Measurements from ENCODE around the gene IL25.

Gene IL25

DNA sequence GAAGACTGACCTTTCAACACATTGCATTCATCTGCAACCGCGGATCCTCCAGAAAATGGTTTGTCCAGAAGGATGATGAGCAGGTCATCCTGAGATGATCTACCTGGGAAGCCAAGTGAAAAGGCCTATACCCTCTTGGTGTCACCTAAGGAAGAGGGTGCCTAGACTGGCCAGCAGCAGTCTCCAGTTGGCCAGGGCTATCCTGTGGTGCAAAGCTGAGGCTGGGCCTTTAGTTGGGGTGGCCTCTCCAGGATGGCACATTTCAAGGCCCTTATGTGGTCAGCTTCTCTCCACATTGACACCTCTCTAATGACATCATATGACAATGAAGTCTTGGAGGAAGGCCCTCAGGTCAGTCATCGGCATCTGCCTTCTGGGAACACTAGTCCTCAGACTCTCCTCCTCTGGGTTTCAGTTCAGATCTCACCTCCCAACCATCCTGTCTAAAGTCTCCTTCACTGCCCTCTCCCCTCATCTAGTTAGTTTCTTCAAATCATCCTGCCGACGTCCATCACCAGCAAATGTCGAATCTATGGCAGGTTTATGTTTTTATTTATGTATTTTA lies 16.7 kb upstream of the IL25 start:
- TF ChIP-seq, protein P1, sequence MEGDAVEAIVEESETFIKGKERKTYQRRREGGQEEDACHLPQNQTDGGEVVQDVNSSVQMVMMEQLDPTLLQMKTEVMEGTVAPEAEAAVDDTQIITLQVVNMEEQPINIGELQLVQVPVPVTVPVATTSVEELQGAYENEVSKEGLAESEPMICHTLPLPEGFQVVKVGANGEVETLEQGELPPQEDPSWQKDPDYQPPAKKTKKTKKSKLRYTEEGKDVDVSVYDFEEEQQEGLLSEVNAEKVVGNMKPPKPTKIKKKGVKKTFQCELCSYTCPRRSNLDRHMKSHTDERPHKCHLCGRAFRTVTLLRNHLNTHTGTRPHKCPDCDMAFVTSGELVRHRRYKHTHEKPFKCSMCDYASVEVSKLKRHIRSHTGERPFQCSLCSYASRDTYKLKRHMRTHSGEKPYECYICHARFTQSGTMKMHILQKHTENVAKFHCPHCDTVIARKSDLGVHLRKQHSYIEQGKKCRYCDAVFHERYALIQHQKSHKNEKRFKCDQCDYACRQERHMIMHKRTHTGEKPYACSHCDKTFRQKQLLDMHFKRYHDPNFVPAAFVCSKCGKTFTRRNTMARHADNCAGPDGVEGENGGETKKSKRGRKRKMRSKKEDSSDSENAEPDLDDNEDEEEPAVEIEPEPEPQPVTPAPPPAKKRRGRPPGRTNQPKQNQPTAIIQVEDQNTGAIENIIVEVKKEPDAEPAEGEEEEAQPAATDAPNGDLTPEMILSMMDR (IDR thresholded peaks at IDR 0.05; ENCODE audit: low read depth, low read length): no peak
- DNase-seq (ENCODE audit: low read depth in 2 of 2): no peak
- H3K4me3 ChIP-seq (replicated peaks in 1 of 2; ENCODE audit: low read depth in 2 of 2, low read length in 2 of 2): no peak overlapping the region

DNA sequence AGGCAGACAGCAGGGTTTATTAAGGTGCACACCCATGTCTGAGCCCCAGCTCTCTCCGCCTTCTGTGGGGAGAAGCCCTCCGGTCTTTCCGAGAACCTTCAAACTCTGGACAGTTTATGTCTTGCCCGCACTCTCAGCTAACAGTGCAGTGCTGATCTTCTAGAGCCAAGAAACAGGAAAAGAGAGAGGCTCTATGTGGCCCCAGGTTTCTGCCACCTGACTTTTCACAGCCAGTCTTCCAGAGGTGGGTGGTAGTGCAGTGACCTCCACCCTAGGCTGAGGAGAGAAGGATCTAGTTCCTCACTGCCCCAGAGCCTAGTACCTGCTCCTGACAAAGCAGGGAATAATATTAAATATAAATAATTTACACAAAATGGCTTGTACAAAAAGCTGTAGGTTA lies 15.9 kb upstream of the IL25 start:
- DNase-seq (ENCODE audit: low read depth in 2 of 2): no peak
- TF ChIP-seq, protein P1 (IDR thresholded peaks at IDR 0.05; ENCODE audit: low read depth, low read length): no peak

DNA sequence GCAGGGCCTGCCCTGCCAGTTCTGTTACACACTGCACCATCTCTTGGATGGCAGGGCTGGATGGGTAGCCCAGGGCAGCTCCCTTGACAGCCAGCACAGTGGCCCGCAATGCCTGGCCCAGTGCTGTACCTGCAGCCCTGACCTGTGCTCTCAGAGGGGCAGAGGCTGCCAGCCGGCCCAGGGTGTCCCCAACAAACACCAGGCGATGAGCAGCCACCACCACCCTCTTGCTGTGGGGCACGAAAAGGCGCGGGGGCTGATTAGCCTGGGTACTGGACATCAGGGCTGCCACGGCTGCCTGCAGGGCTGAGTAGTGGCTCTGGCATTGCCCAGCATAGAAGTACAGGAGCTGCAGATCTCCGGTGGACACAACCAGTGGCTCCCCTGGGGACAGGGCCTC lies 15.3 kb upstream of the IL25 start:
- H3K4me3 ChIP-seq (replicated peaks in 1 of 2; ENCODE audit: low read depth in 2 of 2, low read length in 2 of 2): no peak overlapping the region
- no peak for DNase-seq (ENCODE audit: low read depth in 2 of 2)
- TF ChIP-seq, protein P1 (IDR thresholded peaks at IDR 0.05; ENCODE audit: low read depth, low read length): no peak

More for the DNA sequence above, 15.9 kb upstream of the IL25 start:
- H3K4me3 ChIP-seq (replicated peaks in 1 of 2; ENCODE audit: low read depth in 2 of 2, low read length in 2 of 2): no peak overlapping the region

DNA sequence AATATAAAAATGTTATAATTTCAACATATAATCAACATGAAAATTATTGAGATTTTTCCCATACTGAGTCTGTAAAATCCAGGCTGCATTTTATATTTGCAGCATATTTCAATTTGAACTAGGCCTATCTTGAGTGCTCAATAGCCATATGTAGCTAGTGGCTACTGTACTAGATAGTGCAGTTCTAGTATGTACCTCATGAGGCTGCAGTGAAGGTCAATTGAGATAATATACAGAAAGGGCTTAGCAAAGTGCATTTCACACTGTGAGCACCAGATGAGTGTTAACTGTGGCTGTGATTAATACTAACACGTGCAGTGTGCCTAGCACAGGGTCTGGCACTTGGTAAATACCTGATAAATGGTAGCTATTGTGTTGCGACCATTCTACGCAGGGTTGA lies 14.6 kb upstream of the IL25 start:
- DNase-seq (ENCODE audit: low read depth in 2 of 2): no peak
- TF ChIP-seq, protein P1 (IDR thresholded peaks at IDR 0.05; ENCODE audit: low read depth, low read length): no peak
- no peak overlapping the region for H3K4me3 ChIP-seq (replicated peaks in 1 of 2; ENCODE audit: low read depth in 2 of 2, low read length in 2 of 2)

DNA sequence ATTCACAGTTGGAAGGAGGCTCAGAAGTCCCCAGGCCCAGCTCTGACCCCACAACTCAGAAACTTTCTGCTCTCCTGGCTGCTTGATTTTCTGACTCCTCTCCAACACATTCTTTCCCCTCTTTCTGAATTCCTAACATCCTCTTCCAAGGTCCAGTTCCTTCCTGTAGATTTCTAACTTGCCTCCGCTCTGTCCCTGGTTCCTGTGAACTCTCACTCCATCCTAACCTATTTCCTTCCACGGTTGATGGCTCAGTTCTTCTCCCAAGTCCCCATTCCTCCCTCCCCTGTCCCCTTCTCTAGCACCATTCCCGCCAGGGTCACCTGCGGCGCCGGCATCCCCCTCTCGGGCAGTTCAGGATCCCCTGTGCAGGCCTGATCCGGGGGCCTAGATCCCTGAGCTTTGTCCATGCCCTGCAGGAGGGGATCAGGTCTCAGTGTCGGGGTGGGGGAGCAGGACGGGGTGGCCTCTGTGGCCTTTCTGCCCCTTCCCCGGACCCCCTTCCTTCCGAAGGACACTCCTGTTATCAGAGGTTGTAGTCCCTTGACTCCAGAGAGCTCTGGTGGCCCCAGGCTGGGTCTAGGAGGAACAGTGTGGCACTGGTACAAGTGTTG lies 13.9 kb upstream of the IL25 start:
- H3K4me3 ChIP-seq (replicated peaks in 1 of 2; ENCODE audit: low read depth in 2 of 2, low read length in 2 of 2): no peak overlapping the region
- TF ChIP-seq, protein P1 (IDR thresholded peaks at IDR 0.05; ENCODE audit: low read depth, low read length): no peak
- no peak for DNase-seq (ENCODE audit: low read depth in 2 of 2)

DNA sequence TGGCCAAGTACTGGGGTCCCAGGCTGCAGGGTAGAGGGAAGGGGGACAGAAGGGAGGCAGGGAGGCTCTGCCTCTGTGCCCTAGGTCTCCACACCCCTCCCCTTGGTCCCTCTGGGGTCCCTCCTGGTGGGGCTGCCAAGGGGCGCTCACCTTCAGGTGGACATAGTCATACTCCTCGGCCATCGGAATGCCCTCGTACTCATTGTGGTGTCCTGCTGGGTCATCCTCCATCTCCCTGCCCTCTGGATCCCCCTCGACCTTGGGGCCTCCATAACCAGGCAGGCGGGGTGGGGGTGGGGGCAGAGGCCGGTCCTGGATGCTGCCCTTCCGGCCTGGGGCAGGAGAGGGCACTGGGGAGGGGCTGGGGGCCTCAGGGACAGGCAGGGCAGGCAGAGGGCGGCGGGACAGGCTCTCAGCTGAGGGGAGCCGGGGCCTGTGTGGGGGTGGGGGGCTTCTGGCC lies 13.4 kb upstream of the IL25 start:
- TF ChIP-seq, protein P1 (IDR thresholded peaks at IDR 0.05; ENCODE audit: low read depth, low read length): no peak
- no peak for DNase-seq (ENCODE audit: low read depth in 2 of 2)
- H3K4me3 ChIP-seq (replicated peaks in 1 of 2; ENCODE audit: low read depth in 2 of 2, low read length in 2 of 2): no peak overlapping the region
